IPS-18c (cell line): Measurements from ENCODE around the gene SAXO2.
"Not testable (repeated sequence)": the region's sequence is repeated elsewhere in the genome, so short reads cannot be mapped to it uniquely, and the experiment has no call there.

ENCODE experiments used
- H3K4me3 ChIP-seq: 2 replicates; pipeline ENCODE4 v1.7.0; 2013; ENCODE audit warnings: low read depth, mild to moderate bottlenecking, low read length, moderate library complexity; ENCODE audit not compliant: insufficient read depth
- H3K9me3 ChIP-seq: one replicate; pipeline ENCODE4 v1.6.1; 2013; ENCODE audit warnings: mild to moderate bottlenecking, low read length, moderate library complexity; ENCODE audit not compliant: control insufficient read depth, insufficient read depth

Gene SAXO2

GRCh38 chr15:82306791-82307713 is 44.4 kb downstream of the SAXO2 start:
- H3K4me3 ChIP-seq = no peak overlapping the region
- H3K9me3 ChIP-seq = no peaks in the 10 kb centered on the region

DNA sequence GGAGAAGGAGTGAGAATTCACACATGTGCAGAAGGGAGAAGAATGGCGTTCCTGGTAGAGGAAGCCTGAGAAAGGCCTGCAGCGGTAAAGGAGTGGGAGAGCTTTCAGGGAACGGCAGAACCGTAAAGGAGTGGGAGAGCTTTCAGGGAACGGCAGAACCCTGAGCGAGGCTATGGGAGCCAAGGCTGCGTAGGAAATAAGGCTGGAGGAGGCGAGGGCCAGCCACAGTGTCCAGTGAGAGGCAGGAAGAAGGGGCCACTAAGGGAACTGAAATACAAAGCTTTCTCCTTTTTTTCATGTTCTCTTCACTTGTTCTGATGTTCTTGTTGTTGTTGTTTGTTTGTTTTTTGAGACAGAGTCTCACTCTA is 45.1 kb downstream of the SAXO2 start:
- H3K4me3 ChIP-seq = no peak overlapping the region
- no peaks in the 10 kb centered on the region for H3K9me3 ChIP-seq

DNA sequence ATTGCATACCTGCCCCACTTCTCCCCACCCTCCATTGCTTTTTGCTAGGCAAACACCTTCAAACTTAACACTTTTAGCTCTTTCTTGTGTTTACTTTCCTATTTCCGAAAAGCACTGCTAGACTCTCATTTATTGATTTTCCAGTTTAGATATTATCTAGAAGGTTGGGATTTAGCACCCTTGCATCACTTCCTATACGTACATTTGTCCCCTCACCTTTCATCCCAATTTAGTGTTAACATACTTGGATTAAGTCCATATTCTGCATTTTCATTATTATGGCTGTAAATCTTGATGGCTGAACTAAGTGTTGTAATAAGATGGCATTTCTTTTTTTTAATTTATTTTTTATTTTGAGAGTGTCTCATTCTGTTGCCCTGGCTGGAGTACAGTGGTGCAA is 47.2 kb downstream of the SAXO2 start:
- H3K4me3 ChIP-seq = no peak overlapping the region
- peaks cover 2% of the 10 kb centered on the region for H3K9me3 ChIP-seq

- not testable (repeated sequence) for H3K4me3 ChIP-seq, H3K9me3 ChIP-seq
Observed at GRCh38 chr15:82311321-82311720, 48.7 kb downstream of the SAXO2 start.

DNA sequence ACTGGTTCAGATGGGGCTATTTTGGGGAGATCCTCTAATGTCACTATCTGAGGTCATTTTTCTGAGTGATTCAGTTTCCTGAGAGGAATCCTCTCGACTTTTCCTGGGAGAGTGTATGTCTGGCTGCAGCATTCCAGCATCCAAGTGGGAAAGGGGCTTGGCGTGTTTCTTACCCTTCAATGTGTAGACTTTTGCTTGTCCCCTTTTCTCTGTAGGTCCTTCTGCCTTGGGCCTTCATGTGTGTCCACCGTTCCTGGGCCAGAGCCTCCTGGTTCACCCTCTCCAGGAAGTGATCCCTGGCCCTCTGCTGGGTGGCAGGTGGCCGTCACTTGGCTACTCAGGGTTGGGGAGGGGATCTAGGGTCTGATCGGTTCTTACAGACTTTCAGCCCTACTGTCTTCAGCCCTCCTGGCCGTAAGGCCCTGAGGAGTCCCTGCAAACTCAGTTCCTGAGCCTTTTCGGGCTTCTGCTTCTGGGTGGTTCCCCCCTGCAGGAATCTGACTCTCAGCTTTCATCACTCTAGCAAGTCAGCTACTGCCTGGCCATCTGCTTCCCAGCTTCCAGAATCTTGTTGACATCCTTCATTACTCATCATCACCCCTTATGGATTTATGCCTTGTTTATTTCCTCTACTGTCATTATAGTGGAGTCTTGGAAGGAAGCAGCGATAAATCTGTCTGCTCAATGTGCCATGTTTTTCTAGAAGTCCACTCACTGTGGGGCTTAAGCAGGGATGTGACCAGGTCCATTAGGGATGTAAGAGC is 50.1 kb downstream of the SAXO2 start:
- H3K4me3 ChIP-seq = no peak overlapping the region
- H3K9me3 ChIP-seq = peaks cover 2% of the 10 kb centered on the region

- H3K9me3 ChIP-seq = peaks cover 2% of the 10 kb centered on the region
- H3K4me3 ChIP-seq = no peak overlapping the region
Observed at GRCh38 chr15:82313446-82313845, 50.8 kb downstream of the SAXO2 start.

DNA sequence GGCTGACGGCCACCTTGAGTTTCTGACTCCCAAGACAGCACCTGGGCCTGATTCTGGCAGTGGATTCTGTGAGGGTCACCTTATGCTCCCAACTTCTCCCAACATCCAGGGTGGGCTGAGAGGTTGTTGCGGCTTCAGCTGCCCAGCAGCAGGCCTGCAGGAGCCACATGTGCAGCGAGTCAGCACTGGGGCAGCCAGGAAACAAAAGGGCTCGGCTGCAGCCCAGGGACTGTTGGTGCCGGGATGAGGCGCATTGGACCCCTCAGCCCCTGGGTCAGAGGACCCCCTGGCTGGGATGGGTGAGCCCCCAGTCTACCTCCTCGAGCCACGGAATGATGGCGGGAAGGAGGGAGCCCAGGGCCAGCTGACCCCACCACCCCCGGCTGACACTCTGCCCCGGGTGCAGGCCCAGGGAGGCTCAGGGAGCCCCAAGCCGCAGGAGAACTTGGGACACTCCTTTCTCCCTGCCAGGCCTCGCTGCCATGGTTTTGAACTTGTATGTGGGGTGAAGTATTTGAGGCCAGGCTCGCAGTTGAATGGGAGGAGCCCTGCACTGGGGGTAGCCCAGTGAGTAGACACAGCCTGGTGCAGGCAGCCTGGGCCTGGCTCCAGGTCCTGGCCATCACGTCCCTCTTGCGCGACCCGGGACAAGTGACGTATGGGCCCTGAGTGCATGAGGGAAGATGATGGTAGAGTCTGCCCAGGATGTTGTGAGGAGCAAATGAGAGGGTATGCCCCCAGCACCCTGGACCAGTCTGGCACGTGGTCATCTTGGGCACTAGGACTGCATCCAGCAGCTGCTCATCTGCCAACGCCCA is 51.5 kb downstream of the SAXO2 start:
- not testable (repeated sequence) for H3K4me3 ChIP-seq

GRCh38 chr15:82314769-82315518 is 52.3 kb downstream of the SAXO2 start:
- H3K9me3 ChIP-seq = peaks cover 2% of the 10 kb centered on the region
- H3K4me3 ChIP-seq = no peak overlapping the region

More for the DNA sequence above, 51.5 kb downstream of the SAXO2 start:
- H3K9me3 ChIP-seq = not testable (repeated sequence)

DNA sequence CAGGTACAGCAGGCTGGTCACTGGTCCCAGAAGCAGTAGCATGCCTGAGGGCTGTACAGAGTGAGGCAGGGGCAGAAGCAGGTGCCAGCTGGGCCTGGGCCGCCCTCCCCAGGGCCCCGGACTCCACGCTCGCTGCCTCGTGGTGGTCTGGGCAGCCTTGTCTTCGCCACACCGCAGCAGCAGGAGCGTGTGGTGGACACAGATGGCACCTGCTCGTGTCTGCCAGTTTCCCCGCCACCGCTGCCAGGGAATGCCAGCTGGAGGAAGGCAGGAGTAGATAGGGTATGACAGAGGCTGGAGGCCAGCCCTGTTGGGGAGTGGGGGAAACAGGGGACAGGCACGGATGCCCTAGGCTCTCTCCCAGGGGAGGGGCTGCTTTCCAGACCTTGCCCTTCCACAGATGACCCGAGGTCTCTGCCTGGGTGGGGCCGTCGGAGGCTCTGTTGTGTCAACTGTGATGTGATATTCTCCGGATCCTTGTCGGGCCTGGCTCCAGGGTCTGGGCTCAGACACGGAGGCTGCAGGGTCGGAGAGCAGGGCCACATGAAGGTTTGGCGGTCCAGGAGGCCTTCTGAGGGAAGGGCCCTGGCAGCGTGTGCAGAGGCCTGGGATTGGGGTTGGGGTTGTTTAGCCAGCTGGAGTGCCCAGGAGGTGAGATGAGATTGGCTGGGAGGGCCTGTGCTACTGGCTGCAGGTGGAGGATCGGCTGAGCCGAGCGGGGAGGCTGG is 53.1 kb downstream of the SAXO2 start:
- Histone ChIP-seq H3K9me3 (peaks cover 2% of the 10 kb centered on the region), H3K4me3 (no peak overlapping the region)

DNA sequence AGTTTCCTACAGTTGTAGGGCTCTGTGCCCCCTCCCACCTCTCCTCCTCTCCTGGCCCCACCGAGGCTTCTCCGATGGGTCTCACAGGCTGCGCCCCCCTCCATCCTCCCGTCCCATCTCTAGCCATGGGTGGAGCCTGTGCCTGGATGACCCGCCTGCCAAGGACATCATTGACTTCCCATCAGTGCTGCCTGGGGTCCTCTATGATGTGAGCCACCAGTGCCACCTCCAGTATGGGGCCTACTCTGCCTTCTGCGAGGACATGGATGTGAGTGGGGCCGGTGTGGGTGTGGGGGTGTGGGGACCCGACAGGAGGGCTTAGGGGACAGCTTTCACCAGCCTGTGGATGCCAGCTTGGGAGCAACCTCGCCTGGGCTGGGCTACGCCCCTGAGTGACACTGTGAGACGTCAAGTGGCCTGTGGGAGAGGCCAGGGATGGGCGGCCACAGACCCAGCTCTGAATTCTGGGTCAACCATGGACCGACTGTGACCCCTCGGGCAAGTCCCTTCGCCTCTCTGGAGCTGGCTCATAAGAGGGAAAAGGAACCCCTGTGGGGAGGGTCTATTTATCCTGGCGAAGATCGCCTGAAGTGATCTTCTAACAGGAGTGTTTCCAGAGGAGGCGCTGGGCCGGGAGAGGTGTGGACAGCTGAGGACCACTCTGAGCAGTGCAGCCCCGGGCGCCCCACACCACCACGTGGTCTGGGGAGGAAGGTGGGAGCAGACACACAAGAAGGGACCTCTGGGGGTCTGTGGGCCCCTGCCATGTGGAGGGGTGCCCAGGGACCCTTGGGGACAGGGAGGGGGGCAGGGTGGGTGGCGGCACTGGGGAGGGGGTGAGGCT is 53.9 kb downstream of the SAXO2 start:
- H3K4me3 ChIP-seq, H3K9me3 ChIP-seq: not testable (repeated sequence)

DNA sequence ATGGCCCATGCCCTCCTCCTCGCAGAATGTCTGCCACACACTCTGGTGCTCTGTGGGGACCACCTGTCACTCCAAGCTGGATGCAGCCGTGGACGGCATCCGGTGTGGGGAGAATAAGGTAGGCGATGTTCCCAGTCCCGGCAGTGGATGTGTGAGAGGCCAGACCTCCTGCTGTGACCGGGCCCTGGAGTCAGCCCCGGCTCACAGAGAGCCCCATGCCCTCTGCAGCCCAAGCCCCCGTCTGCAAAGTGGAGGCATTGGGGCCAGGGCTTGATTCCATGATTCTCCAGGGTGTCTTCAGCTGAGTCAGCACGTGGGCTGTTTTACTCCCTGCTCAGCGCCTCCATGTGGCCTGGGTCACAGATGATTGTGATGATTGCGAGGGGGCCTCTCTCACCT is 54.5 kb downstream of the SAXO2 start:
- H3K4me3 ChIP-seq = no peak overlapping the region

GRCh38 chr15:82317516-82317915 is 54.9 kb downstream of the SAXO2 start:
- not testable (repeated sequence) for H3K9me3 ChIP-seq, H3K4me3 ChIP-seq

More for the DNA sequence above, 54.5 kb downstream of the SAXO2 start:
- H3K9me3 ChIP-seq = peaks cover 2% of the 10 kb centered on the region

DNA sequence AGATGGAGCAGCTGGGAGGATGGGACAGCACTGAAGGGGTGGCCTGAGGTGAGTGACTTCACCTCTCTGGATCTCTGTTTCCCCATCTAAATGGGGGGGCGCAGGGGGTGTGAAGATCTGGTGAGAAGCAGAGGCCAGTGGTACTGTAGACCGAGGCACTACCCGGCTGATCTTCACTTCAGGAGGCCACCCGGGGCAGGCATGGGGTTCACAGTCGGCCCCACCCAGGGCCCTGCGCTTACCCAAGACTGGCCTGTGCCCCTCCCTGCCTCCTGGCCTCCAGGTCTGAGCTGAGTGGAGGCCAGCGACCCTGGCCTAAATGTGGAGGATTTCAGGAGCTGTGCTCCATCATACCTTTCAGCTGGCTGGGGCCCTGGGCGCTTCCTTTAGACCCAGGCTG is 55.7 kb downstream of the SAXO2 start:
- H3K9me3 ChIP-seq, H3K4me3 ChIP-seq: not testable (repeated sequence)

- not testable (repeated sequence) for H3K4me3 ChIP-seq
Observed at GRCh38 chr15:82319522-82320278, 57.1 kb downstream of the SAXO2 start.

GRCh38 chr15:82320861-82321260 is 58.2 kb downstream of the SAXO2 start:
- not testable (repeated sequence) for H3K4me3 ChIP-seq, H3K9me3 ChIP-seq

More at GRCh38 chr15:82319522-82320278, 57.1 kb downstream of the SAXO2 start:
- H3K9me3 ChIP-seq = not testable (repeated sequence)
